GM12801 (cell line): ENCODE data around the gene LGI1.

ENCODE experiments used
- TF ChIP-seq, protein P1 (sequence below): IDR thresholded peaks from one replicate; pipeline ENCODE4 v1.5.1; 2011; ENCODE audit warnings: control low read depth; ENCODE audit not compliant: insufficient read length; ENCODE audit errors: extremely low read depth

Gene LGI1

DNA sequence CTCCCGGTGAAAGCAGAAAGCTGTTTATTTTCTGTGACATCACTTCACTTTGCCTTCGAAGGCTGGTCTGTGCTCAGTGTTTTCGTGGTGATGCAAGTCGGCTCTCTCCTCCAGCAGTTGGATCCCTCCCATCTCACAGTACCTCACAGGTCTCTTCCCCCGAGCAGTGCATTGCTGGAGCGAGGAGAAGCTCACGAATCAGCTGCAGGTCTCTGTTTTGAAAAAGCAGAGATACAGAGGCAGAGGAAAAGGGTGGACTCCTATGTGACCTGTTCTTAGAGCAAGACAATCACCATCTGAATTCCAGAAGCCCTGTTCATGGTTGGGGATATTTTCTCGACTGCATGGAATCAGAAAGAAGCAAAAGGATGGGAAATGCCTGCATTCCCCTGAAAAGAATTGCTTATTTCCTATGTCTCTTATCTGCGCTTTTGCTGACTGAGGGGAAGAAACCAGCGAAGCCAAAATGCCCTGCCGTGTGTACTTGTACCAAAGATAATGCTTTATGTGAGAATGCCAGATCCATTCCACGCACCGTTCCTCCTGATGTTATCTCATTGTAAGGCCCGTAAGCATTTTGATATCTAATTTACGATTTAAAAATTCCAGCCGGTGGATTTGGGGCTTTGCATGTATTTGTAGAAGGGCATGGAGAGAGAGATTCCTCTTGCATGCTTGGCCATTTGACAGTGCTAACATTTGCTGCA, at the start of gene LGI1:
Gene LGI1, plus strand, starts transcription at position 136 of the 707 bp plus-strand sequence. Its CDS starts 209 bp downstream, at position 345.
- TF ChIP-seq, protein P1, sequence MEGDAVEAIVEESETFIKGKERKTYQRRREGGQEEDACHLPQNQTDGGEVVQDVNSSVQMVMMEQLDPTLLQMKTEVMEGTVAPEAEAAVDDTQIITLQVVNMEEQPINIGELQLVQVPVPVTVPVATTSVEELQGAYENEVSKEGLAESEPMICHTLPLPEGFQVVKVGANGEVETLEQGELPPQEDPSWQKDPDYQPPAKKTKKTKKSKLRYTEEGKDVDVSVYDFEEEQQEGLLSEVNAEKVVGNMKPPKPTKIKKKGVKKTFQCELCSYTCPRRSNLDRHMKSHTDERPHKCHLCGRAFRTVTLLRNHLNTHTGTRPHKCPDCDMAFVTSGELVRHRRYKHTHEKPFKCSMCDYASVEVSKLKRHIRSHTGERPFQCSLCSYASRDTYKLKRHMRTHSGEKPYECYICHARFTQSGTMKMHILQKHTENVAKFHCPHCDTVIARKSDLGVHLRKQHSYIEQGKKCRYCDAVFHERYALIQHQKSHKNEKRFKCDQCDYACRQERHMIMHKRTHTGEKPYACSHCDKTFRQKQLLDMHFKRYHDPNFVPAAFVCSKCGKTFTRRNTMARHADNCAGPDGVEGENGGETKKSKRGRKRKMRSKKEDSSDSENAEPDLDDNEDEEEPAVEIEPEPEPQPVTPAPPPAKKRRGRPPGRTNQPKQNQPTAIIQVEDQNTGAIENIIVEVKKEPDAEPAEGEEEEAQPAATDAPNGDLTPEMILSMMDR, result no peak

DNA sequence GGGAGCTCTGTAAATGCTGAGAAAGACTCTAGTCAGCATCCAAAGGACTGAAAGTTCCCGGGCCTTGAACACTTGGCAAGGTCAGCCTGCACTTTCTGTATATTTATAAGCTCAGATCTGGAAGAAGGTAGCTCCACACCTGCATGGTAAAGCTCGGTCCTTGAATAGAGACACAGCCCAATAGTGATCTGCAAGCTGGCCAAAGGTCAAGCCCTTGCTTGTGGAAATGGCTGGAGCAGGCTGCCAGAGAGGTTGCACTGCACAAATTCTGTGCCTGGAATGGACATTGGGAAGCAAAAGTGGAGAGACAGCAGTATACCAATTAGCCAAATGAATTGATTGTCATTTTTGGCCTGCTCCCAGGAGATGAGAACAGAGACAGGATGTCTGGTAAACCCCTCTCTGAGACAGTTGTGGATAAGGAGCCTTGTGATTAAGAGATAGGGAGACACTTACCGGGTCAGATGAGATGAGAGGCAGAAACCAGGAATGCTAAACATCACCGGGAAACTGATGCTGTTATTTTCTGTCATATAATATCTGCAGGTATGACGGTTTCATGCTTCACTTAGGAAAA, 47.3 kb upstream of the LGI1 start:
- TF ChIP-seq, protein P1, result no peak

DNA sequence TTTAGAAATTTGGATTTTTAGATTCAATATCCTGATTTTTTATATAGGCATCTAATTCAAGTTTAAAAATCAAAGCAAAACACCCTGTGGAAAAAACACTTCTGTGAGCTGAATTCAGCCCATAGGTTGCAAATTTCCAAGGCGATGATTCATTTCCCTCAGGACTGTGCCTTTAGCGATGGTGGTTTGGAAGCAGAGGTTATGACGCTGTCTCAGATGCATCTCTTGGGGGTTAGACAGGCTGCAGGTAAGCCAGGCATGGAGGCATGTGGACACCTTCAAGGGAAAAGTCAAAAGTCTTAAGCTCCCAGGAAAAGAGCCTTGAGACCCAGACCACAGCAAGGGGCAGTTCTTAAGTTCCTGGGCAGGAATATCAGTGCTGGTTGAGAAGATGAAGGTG, 45.8 kb upstream of the LGI1 start:
- TF ChIP-seq, protein P1, result no peak

- TF ChIP-seq, protein P1, result no peak
Measured at GRCh38 chr10:93712593-93712992, 45.1 kb upstream of the LGI1 start.

DNA sequence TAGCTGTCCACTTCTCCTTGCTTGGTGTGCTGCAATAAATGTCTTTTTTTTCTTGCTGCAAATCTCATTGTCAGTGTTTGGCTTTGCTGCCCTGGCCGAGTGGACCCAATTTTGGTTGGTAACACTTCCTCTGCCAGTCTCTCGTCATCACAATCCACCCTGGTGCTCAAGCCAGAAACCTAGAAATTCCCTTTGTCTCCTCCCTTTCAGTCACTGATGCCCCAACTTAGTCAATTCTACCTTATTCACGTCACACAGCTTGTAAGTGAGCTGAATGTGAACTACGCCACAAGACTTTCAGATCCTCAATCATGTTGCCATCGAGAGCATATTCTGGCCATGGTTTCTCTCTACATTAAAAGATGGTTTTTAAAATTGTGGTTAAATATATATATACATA, 42.4 kb upstream of the LGI1 start:
- TF ChIP-seq, protein P1, result no peak

- TF ChIP-seq, protein P1, result no peak
Measured at GRCh38 chr10:93716766-93717165, 41.0 kb upstream of the LGI1 start.

DNA sequence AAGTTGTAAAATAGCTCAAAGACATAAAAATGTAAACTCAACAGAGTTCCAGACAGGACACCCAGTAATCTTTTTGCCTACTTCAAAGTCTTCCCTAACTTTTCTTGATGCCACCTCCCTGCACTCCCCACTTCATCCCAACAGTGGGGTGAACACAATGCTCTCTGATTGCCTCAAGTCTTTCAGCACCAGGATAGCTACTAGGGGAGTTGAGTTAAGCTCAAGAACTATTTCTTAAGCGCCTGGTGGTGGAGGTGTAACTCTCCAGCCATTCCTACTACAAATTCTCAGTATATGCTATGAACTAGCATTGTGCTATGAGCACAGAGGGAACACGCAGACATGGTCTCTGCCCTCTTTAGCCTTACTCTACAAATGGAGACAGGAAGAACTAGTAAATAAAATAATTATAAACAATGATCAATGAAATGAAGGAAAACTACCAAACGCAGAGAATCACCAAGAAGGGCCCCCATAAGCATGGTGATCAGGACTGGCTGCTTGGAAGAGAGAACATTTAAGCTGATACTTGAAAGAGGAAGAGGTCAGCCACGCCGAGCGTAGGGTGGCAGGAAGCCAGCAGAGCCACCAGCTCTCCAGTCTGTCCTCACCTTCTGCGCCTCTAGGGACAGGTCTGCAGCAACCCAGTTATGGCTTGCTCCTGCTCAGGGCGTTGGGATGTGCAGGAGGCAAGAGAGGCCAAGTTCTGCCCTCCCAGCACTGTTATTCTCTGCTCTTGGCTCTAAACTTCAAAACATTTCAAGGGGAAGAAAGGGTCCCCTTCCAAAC, 38.6 kb upstream of the LGI1 start:
- TF ChIP-seq, protein P1, result no peak
